Panc1 (cell line): Measurements from ENCODE around the gene ATP2C1. TPM values are rescaled to one million over a fixed set of nuclear protein-coding genes. Genes with fewer than 3 reads are reported as not detected.

Source experiments
- ATAC-seq: fragments of 200-7000 bp; cut with Tn5 transposase; 2 replicates; pipeline ENCODE4 v1.9.1; 2020; ENCODE audit warnings: mild to moderate bottlenecking, moderate library complexity
- BruUV-seq: library from RNA; stranded (reverse); fragments of 400-500 nt; replicated peaks from 2 replicates; lab custom pipeline; 2021; lab: Mats Ljungman, UMichigan
- CTCF ChIA-PET: fragments of 300-600 bp; sonication (Branson Sonifier 250); formaldehyde crosslinking; loops from one replicate; lab custom pipeline; 2022; ENCODE audit warnings: antibody characterized with exemption; lab: Charles Lee
- POLR2A ChIA-PET: fragments of 300-600 bp; sonication (Branson Sonifier 250); formaldehyde crosslinking; loops from one replicate; lab custom pipeline; 2022; ENCODE audit warnings: antibody characterized with exemption; lab: Charles Lee
- DNase-seq: peaks from one replicate; pipeline ENCODE4 v3.0.0-alpha.2; 2010; ENCODE audit warnings: low read depth, low spot score
- H3K27ac ChIP-seq: 2 replicates; pipeline ENCODE4 v1.5.1; 2011; ENCODE audit warnings: mild to moderate bottlenecking, low read length, inconsistent platforms
- H3K27me3 ChIP-seq: fragments of 200-500 bp; sonication (Bioruptor generic); 2 replicates; pipeline ENCODE4 v1.6.0; 2014; ENCODE audit warnings: low read length, inconsistent platforms; ENCODE audit not compliant: control insufficient read depth, insufficient read depth
- H3K36me3 ChIP-seq: fragments of 200-500 bp; sonication (Bioruptor generic); 2 replicates; pipeline ENCODE4 v1.5.1; 2014; ENCODE audit warnings: inconsistent platforms, mild to moderate bottlenecking, low read length, moderate library complexity; ENCODE audit not compliant: control insufficient read depth, insufficient read depth
- H3K4me1 ChIP-seq: 2 replicates; pipeline ENCODE4 v1.5.1; 2011; ENCODE audit warnings: inconsistent platforms, mild to moderate bottlenecking, low read length, moderate library complexity; ENCODE audit not compliant: control insufficient read depth, insufficient read depth
- H3K4me3 ChIP-seq, 2 experiments: 2 replicates each; pipeline ENCODE4 v1.5.1; 2011 to 2012; ENCODE audit warnings: low read depth in 2 of 2, low read length in 2 of 2, mild to moderate bottlenecking in 2 of 2, inconsistent platforms in 1 of 2, moderate library complexity in 1 of 2
- H3K9me3 ChIP-seq: fragments of 200-500 bp; sonication (Bioruptor generic); 2 replicates; pipeline ENCODE4 v1.5.1; 2014; ENCODE audit warnings: low read depth, mild to moderate bottlenecking, inconsistent platforms, low read length, moderate library complexity; ENCODE audit not compliant: control insufficient read depth, insufficient read depth
- POLR2AphosphoS5 ChIP-seq: IDR thresholded peaks from 2 replicates; pipeline ENCODE4 v1.6.1; 2012; ENCODE audit warnings: mild to moderate bottlenecking, low read depth, low read length, moderate library complexity
- REST ChIP-seq, 2 experiments: IDR thresholded peaks; 2 replicates each; pipeline ENCODE4 v1.6.1; 2011 to 2012; ENCODE audit warnings: low read depth in 2 of 2, control low read depth in 1 of 2, low read length in 1 of 2, mild to moderate bottlenecking in 1 of 2, moderate library complexity in 1 of 2; ENCODE audit not compliant: insufficient read depth in 1 of 2
- SIN3A ChIP-seq: IDR thresholded peaks from 2 replicates; pipeline ENCODE4 v1.6.1; 2012; ENCODE audit warnings: low read depth, mild to moderate bottlenecking, low read length, moderate library complexity, borderline replicate concordance; ENCODE audit not compliant: insufficient read depth
- TCF7L2 ChIP-seq: IDR thresholded peaks from 2 replicates; pipeline ENCODE4 v1.6.1; 2011; ENCODE audit warnings: mild to moderate bottlenecking, low read depth, low read length, inconsistent platforms
- in situ Hi-C: cut with HindIII; loops from 2 replicates; pipeline ENCODE4 v1.10.0; 2016; ENCODE audit warnings: low sequenced_read_pairs, low pct_unique_long_range_greater_than_20kb
- intact Hi-C: fragments of 100-400 bp; cut with micrococcal nuclease; formaldehyde crosslinking; loops from one replicate; pipeline ENCODE4 v1.10.0; 2022; ENCODE audit not compliant: unreplicated experiment
- total RNA-seq: library from RNA; stranded (reverse); gene quantifications from one replicate; pipeline ENCODE4 v1.2.1, GENCODE V29; 2021; ENCODE audit not compliant: unreplicated experiment
- TF ChIP-seq, protein P1 (sequence below): fragments of 450-650 bp; IDR thresholded peaks from 2 replicates; pipeline ENCODE4 v1.5.1; 2017; ENCODE audit warnings: mild to moderate bottlenecking

The ATP2C1 gene
- total RNA-seq, 1 experiment from 2014 or later = 101 TPM

DNA sequence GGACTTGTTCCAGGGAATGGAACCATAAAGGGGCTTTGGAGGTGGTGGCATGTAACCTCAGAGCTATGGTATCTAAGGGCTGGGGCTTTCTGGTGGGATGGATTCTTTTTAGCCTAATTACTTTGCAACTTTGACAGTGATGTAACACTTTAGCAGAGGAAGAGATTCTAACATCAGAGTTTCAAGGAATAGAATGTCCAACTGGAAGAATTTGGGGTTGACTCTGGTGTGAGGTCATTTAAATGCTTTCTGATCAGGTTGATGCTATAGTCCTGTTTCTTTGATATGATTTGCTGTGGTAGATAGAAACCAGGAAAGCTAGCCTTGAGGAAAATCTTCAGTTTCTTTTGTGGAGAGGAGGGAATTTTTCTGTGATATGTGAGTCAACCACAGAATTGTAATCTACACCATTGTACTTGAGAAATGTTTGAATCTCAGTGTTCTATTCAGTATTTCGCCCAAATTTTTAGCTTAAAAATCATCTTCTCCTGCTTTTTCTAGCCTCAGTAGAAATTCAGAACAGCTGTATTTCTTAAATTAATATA lies 40.0 kb downstream of the ATP2C1 start:
- DNase-seq = no peak
- H3K9me3 ChIP-seq = no peaks in the 10 kb centered on the region
- BruUV-seq = no TSS peak
- TF ChIP-seq TCF7L2 (no peak), POLR2AphosphoS5 (no peak)
- H3K4me1 ChIP-seq = no peaks in the 10 kb centered on the region
- in situ Hi-C loops = no loop called here
- no peaks in the 10 kb centered on the region for H3K27me3 ChIP-seq
- POLR2A ChIA-PET = no interaction called here
- CTCF ChIA-PET = no interaction called here
- H3K4me3 ChIP-seq = no peak overlapping the region
- no peak overlapping the region for H3K27ac ChIP-seq
- ATAC-seq = no peak
- no peaks in the 10 kb centered on the region for H3K36me3 ChIP-seq
- intact Hi-C loops = no loop called here

DNA sequence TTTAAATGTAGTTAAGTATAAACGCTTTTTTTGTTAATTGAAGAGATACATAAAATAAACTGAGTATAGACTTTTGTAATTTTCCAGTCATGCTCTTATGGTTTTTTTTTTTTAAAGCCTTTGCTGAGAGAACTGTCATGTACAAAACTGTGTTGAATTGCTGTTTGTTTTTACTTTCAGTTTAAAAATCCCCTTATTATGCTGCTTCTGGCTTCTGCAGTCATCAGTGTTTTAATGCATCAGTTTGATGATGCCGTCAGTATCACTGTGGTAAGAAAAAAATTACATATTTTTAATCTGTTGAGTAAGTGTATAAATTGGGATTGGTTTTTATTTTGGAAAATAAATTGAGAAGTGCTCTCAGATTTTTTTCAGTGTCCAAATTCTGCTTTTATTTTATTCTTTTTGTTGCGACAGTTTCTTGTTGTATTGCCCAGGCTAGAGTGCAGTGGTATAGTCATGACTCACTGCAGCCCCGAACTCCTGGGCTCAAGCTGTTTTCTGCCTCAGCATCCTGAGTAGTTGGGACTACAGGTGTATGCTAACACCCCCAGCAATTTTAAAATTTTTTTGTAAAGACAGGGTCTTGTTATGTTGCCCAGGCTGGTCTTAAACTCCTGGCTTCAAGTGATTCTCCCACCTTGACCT lies 40.7 kb downstream of the ATP2C1 start:
- H3K36me3 ChIP-seq = no peaks in the 10 kb centered on the region
- ATAC-seq (no peak), DNase-seq (no peak)
- intact Hi-C loops = no loop called here
- BruUV-seq = no TSS peak
- no peaks in the 10 kb centered on the region for H3K4me1 ChIP-seq
- POLR2A ChIA-PET = no interaction called here
- H3K27ac ChIP-seq = no peak overlapping the region
- in situ Hi-C loops = no loop called here
- no peak for TF ChIP-seq TCF7L2
- TF ChIP-seq SIN3A = no peak
- TF ChIP-seq, protein P1, sequence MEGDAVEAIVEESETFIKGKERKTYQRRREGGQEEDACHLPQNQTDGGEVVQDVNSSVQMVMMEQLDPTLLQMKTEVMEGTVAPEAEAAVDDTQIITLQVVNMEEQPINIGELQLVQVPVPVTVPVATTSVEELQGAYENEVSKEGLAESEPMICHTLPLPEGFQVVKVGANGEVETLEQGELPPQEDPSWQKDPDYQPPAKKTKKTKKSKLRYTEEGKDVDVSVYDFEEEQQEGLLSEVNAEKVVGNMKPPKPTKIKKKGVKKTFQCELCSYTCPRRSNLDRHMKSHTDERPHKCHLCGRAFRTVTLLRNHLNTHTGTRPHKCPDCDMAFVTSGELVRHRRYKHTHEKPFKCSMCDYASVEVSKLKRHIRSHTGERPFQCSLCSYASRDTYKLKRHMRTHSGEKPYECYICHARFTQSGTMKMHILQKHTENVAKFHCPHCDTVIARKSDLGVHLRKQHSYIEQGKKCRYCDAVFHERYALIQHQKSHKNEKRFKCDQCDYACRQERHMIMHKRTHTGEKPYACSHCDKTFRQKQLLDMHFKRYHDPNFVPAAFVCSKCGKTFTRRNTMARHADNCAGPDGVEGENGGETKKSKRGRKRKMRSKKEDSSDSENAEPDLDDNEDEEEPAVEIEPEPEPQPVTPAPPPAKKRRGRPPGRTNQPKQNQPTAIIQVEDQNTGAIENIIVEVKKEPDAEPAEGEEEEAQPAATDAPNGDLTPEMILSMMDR = no peak
- TF ChIP-seq POLR2AphosphoS5 = no peak
- no peak for TF ChIP-seq REST (IDR thresholded peaks at IDR 0.05; ENCODE audit: insufficient read depth in 1 of 2, low read depth in 2 of 2, low read length in 1 of 2)
- H3K4me3 ChIP-seq = no peak overlapping the region
- no peaks in the 10 kb centered on the region for H3K9me3 ChIP-seq
- no peaks in the 10 kb centered on the region for H3K27me3 ChIP-seq
- CTCF ChIA-PET = no interaction called here
